GM23338 (cell line): ENCODE data around the gene SYCP3. TPM values are rescaled to one million over a fixed set of nuclear protein-coding genes. Genes with fewer than 3 reads are reported as not detected.

Source experiments
- ATAC-seq: fragments of 200-7000 bp; cut with Tn5 transposase; 3 replicates; pipeline ENCODE4 v1.9.1; 2020
- DNase-seq: peaks from one replicate; pipeline ENCODE4 v3.0.0-alpha.2; 2015; ENCODE audit warnings: low spot score
- H2AFZ ChIP-seq: fragments of 200-600 bp; sonication (generic); 2 replicates; pipeline ENCODE4 v1.8.0; 2016; ENCODE audit warnings: antibody characterized with exemption, mild to moderate bottlenecking, moderate library complexity
- H3F3A ChIP-seq: fragments of 200-600 bp; sonication (generic); replicated peaks from 2 replicates; pipeline ENCODE4 v1.8.0; 2017; ENCODE audit warnings: antibody characterized with exemption, mixed run types, low read depth
- H3K27ac ChIP-seq: fragments of 200-600 bp; sonication (generic); 2 replicates; pipeline ENCODE4 v1.6.1; 2016; ENCODE audit warnings: low read depth
- H3K27me3 ChIP-seq: fragments of 200-600 bp; sonication (generic); 2 replicates; pipeline ENCODE4 v1.8.0; 2016; ENCODE audit warnings: mild to moderate bottlenecking, mixed run types, moderate library complexity; ENCODE audit not compliant: insufficient read depth
- H3K36me3 ChIP-seq: fragments of 200-600 bp; sonication (generic); 2 replicates; pipeline ENCODE4 v1.8.0; 2016; ENCODE audit warnings: mild to moderate bottlenecking; ENCODE audit not compliant: insufficient read depth
- H3K4me1 ChIP-seq: fragments of 200-600 bp; sonication (generic); 2 replicates; pipeline ENCODE4 v1.8.0; 2016; ENCODE audit warnings: mild to moderate bottlenecking, moderate library complexity; ENCODE audit not compliant: insufficient read depth
- H3K4me2 ChIP-seq: fragments of 200-600 bp; sonication (generic); 2 replicates; pipeline ENCODE4 v1.7.1; 2017; ENCODE audit warnings: mixed run types
- H3K4me3 ChIP-seq: fragments of 200-600 bp; sonication (generic); 2 replicates; pipeline ENCODE4 v1.6.1; 2016; ENCODE audit warnings: mixed run types
- H3K79me2 ChIP-seq: fragments of 200-600 bp; sonication (generic); replicated peaks from 2 replicates; pipeline ENCODE4 v1.8.0; 2017; ENCODE audit warnings: mild to moderate bottlenecking; ENCODE audit not compliant: insufficient read depth
- H3K9me2 ChIP-seq: fragments of 200-600 bp; sonication (generic); 2 replicates; pipeline ENCODE4 v1.8.0; 2017; ENCODE audit not compliant: insufficient read depth
- H4K20me1 ChIP-seq: fragments of 200-600 bp; sonication (generic); replicated peaks from 2 replicates; pipeline ENCODE4 v1.8.0; 2017; ENCODE audit warnings: mild to moderate bottlenecking; ENCODE audit not compliant: insufficient read depth
- H3K27ac Mint-ChIP-seq: 2 replicates; pipeline ENCODE4 v1.8.0; 2020; ENCODE audit warnings: inconsistent platforms, mild to moderate bottlenecking, moderate library complexity, mixed read lengths
- H3K27me3 Mint-ChIP-seq: 3 replicates; pipeline ENCODE4 v1.8.0; 2022; ENCODE audit warnings: low read depth, mild to moderate bottlenecking, moderate library complexity, mixed read lengths, inconsistent platforms; ENCODE audit not compliant: insufficient read depth, poor library complexity
- H3K36me3 Mint-ChIP-seq: 3 replicates; pipeline ENCODE4 v1.8.0; 2021; ENCODE audit warnings: low read depth, mild to moderate bottlenecking, inconsistent platforms, moderate library complexity, mixed read lengths
- H3K4me1 Mint-ChIP-seq: 3 replicates; pipeline ENCODE4 v1.8.0; 2020; ENCODE audit warnings: mild to moderate bottlenecking, inconsistent platforms, mixed read lengths
- H3K4me3 Mint-ChIP-seq: 3 replicates; pipeline ENCODE4 v1.8.0; 2021; ENCODE audit warnings: moderate library complexity, mild to moderate bottlenecking, inconsistent platforms, mixed read lengths
- H3K9me3 Mint-ChIP-seq: 3 replicates; pipeline ENCODE4 v1.8.0; 2020; ENCODE audit warnings: moderate library complexity, mild to moderate bottlenecking, inconsistent platforms, mixed read lengths
- CREB1 ChIP-seq: fragments of 250-450 bp; sonication (Bioruptor Pico); IDR thresholded peaks from 2 replicates; pipeline ENCODE4 v1.5.0; 2020; ENCODE audit warnings: low read depth, mild to moderate bottlenecking, moderate library complexity
- ETS1 ChIP-seq: IDR thresholded peaks from 2 replicates; pipeline ENCODE4 v1.6.1; 2016; ENCODE audit warnings: antibody characterized with exemption
- EZH2phosphoT487 ChIP-seq: fragments of 200-600 bp; sonication (generic); IDR thresholded peaks from one replicate; pipeline ENCODE4 v1.8.1; 2018; ENCODE audit warnings: antibody characterized with exemption; ENCODE audit not compliant: unreplicated experiment
- NANOG ChIP-seq: IDR thresholded peaks from 2 replicates; pipeline ENCODE4 v1.6.1; 2016; ENCODE audit warnings: antibody characterized with exemption, borderline replicate concordance
- POLR2AphosphoS5 ChIP-seq: IDR thresholded peaks from 2 replicates; pipeline ENCODE4 v1.6.1; 2016; ENCODE audit warnings: antibody characterized with exemption, low read depth
- REST ChIP-seq: IDR thresholded peaks from one replicate; pipeline ENCODE4 v1.6.1; 2018; ENCODE audit warnings: antibody characterized with exemption; ENCODE audit not compliant: unreplicated experiment
- STAT1 ChIP-seq: IDR thresholded peaks from one replicate; pipeline ENCODE4 v1.6.1; 2016; ENCODE audit warnings: antibody characterized with exemption; ENCODE audit not compliant: unreplicated experiment
- ZNF114 ChIP-seq: fragments of 250-450 bp; sonication (Bioruptor Pico); IDR thresholded peaks from 2 replicates; pipeline ENCODE4 v1.5.0; 2020; ENCODE audit warnings: mild to moderate bottlenecking, moderate library complexity
- ZNF331 ChIP-seq: fragments of 250-450 bp; sonication (Bioruptor Pico); IDR thresholded peaks from 2 replicates; pipeline ENCODE4 v1.5.0; 2020; ENCODE audit warnings: low read depth, mild to moderate bottlenecking, moderate library complexity
- ZNF462 ChIP-seq: fragments of 250-450 bp; sonication (Bioruptor Pico); IDR thresholded peaks from 2 replicates; pipeline ENCODE4 v1.5.0; 2020; ENCODE audit warnings: mild to moderate bottlenecking, moderate library complexity
- polyA plus RNA-seq: library from polyadenylated mRNA; unstranded; fragments of >200 nt; fragmentation: Nextera tagmentation; extraction: Ambion mirVana; gene quantifications from 2 replicates; pipeline ENCODE4 v1.2.1, GENCODE V29; 2016
- total RNA-seq: library from RNA; depleted of rRNA; stranded (reverse); fragments of >200 nt; shearing (Covaris generic); gene quantifications from 2 replicates; pipeline ENCODE4 v1.2.3, GENCODE V29; 2014

The SYCP3 gene
- total and polyA plus RNA-seq, 2 experiments from 2014 or later: 0.07 to 1.5 TPM

GRCh38 chr12:101680647-101681046, 58.6 kb downstream of the SYCP3 start (continued):
- TF ChIP-seq CREB1: no peak
- no peak for TF ChIP-seq EZH2phosphoT487
- no peak for TF ChIP-seq NANOG

- TF ChIP-seq ZNF331 (CRISPR knock-in tag) (no peak), ZNF114 (no peak), STAT1 (no peak), REST (no peak), CREB1 (no peak), ETS1 (no peak), ZNF462 (CRISPR knock-in tag) (no peak), POLR2AphosphoS5 (no peak)
- Histone ChIP-seq H2AFZ (no peak overlapping the region; the same call in 1 of the 2 replicates), H3K4me1 (peaks cover 13% of the 10 kb centered on the region; the same call in 1 of the 2 replicates), H3K79me2 (no peaks in the 10 kb centered on the region), H3K27ac (no peak overlapping the region), H3K4me3 (no peak overlapping the region), H3K36me3 (no peaks in the 10 kb centered on the region), H3K4me2 (no peak overlapping the region), H3F3A (no peaks in the 10 kb centered on the region), H4K20me1 (no peaks in the 10 kb centered on the region), H3K9me2 (no peaks in the 10 kb centered on the region), H3K27me3 (no peaks in the 10 kb centered on the region)
- H3K4me3 Mint-ChIP-seq: no peak overlapping the region
- peaks cover 7% of the 10 kb centered on the region; the same call in 2 of the 3 replicates for H3K4me1 Mint-ChIP-seq
- H3K9me3 Mint-ChIP-seq: no peaks in the 10 kb centered on the region
- no peaks in the 10 kb centered on the region for H3K36me3 Mint-ChIP-seq
- no peak overlapping the region for H3K27ac Mint-ChIP-seq
- DNase-seq (no peak), ATAC-seq (no peak)
- H3K27me3 Mint-ChIP-seq: no peaks in the 10 kb centered on the region
Observed at GRCh38 chr12:101680240-101680639, 59.0 kb downstream of the SYCP3 start.
